GM21786 (cell line): ENCODE data around the gene SGMS1.
"Not testable (repeated sequence)": the region's sequence is repeated elsewhere in the genome, so short reads cannot be mapped to it uniquely, and the experiment has no call there.

ENCODE experiments used
- ATAC-seq: cut with Tn5 transposase; IDR thresholded peaks from one replicate; pipeline ENCODE4 v1.9.1; 2021; ENCODE audit not compliant: unreplicated experiment

Gene SGMS1

GRCh38 chr10:50471583-50471975 lies 152.2 kb downstream of the SGMS1 start:
- no peak for ATAC-seq

- ATAC-seq: no peak
These were observed 152.8 kb downstream of the SGMS1 start for GRCh38 chr10:50470798-50471582.

GRCh38 chr10:50470345-50470744 lies 153.4 kb downstream of the SGMS1 start:
- ATAC-seq: peak; percentile 62

- no peak for ATAC-seq
These were observed 154.0 kb downstream of the SGMS1 start for GRCh38 chr10:50469778-50470193.

GRCh38 chr10:50469288-50469687 lies 154.5 kb downstream of the SGMS1 start:
- no peak for ATAC-seq

- ATAC-seq: no peak
These were observed 156.5 kb downstream of the SGMS1 start for GRCh38 chr10:50467209-50467608.

GRCh38 chr10:50464004-50464409 lies 159.7 kb downstream of the SGMS1 start:
- ATAC-seq: no peak

GRCh38 chr10:50461834-50462233 lies 161.9 kb downstream of the SGMS1 start:
- ATAC-seq: no peak

- ATAC-seq: no peak
These were observed 162.6 kb downstream of the SGMS1 start for GRCh38 chr10:50461123-50461522.

GRCh38 chr10:50456719-50457118 lies 167.0 kb downstream of the SGMS1 start:
- ATAC-seq: no peak

- ATAC-seq: peak; percentile 33
These were observed 169.8 kb downstream of the SGMS1 start for GRCh38 chr10:50453940-50454339.

- ATAC-seq: peak; percentile 28
These were observed 171.2 kb downstream of the SGMS1 start for GRCh38 chr10:50452603-50453002.

- ATAC-seq: no peak
These were observed 176.1 kb downstream of the SGMS1 start for GRCh38 chr10:50447691-50448090.

GRCh38 chr10:50445777-50446176 lies 178.0 kb downstream of the SGMS1 start:
- not testable (repeated sequence) for ATAC-seq

GRCh38 chr10:50440489-50440888 lies 183.3 kb downstream of the SGMS1 start:
- no peak for ATAC-seq

GRCh38 chr10:50439806-50440205 lies 183.9 kb downstream of the SGMS1 start:
- ATAC-seq: no peak

- ATAC-seq: no peak
These were observed 184.6 kb downstream of the SGMS1 start for GRCh38 chr10:50439187-50439586.

- no peak for ATAC-seq
These were observed 185.5 kb downstream of the SGMS1 start for GRCh38 chr10:50438049-50438936.

GRCh38 chr10:50437248-50437647 lies 186.5 kb downstream of the SGMS1 start:
- peak; percentile 40 for ATAC-seq

GRCh38 chr10:50436805-50437204 lies 187.0 kb downstream of the SGMS1 start:
- no peak for ATAC-seq

- peak; percentile 48 for ATAC-seq
These were observed 191.3 kb downstream of the SGMS1 start for GRCh38 chr10:50432211-50433009.
